A673 (cell line): ENCODE data around the gene VAMP4.

Source experiments
- CTCF ChIP-seq: fragments of 300-800, 200-600 bp; sonication (generic); conservative IDR thresholded peaks from 2 replicates; pipeline ENCODE4 v1.5.1; 2017; ENCODE audit warnings: low read depth, mild to moderate bottlenecking, antibody characterized with exemption, low read length, moderate library complexity, mixed read lengths
- EZH2 ChIP-seq: fragments of 200-600 bp; sonication (generic); IDR thresholded peaks from 2 replicates; pipeline ENCODE4 v1.6.1; 2017; ENCODE audit warnings: borderline replicate concordance, low read depth, mild to moderate bottlenecking, mixed read lengths, antibody characterized with exemption, low read length; ENCODE audit not compliant: poor library complexity, severe bottlenecking

- TF ChIP-seq EZH2: no peak
- no peak for TF ChIP-seq CTCF
These were observed 12.0 kb upstream of the VAMP4 start for GRCh38 chr1:171753685-171754352.
